AG04450 (cell line): ENCODE results near the gene AFF3. TPM values are rescaled to one million over a fixed set of nuclear protein-coding genes. Genes with fewer than 3 reads are reported as not detected.

Experiments used
- CTCF ChIA-PET: fragments of 300-600, 350-600 bp; formaldehyde crosslinking; extraction: SDS; loops from one replicate; lab custom pipeline; 2022; ENCODE audit warnings: antibody characterized with exemption, inconsistent platforms; lab: Charles Lee
- POLR2A ChIA-PET: fragments of 350-600 bp; formaldehyde crosslinking; extraction: SDS; loops from one replicate; lab custom pipeline; 2021; ENCODE audit warnings: antibody characterized with exemption, inconsistent platforms; lab: Yijun Ruan, JAX
- DNase-seq: peaks from one replicate; pipeline ENCODE4 v3.0.0-alpha.2; 2011; ENCODE audit warnings: low read depth, low spot score
- H3K27ac ChIP-seq: one replicate; pipeline ENCODE4 v1.5.1; 2012; ENCODE audit warnings: low read depth, low read length, control low read depth
- H3K27me3 ChIP-seq: one replicate; pipeline ENCODE4 v1.6.0; 2012; ENCODE audit warnings: low read length; ENCODE audit not compliant: control insufficient read depth, insufficient read depth
- H3K4me3 ChIP-seq: 2 replicates; pipeline ENCODE4 v1.5.1; 2011; ENCODE audit warnings: mild to moderate bottlenecking, low read depth, low read length, control low read depth
- H3K9me3 ChIP-seq: 2 replicates; pipeline ENCODE4 v1.5.1; 2012; ENCODE audit warnings: low read length; ENCODE audit not compliant: control insufficient read depth, insufficient read depth
- CTCF ChIP-seq: IDR thresholded peaks from 2 replicates; pipeline ENCODE4 v1.5.1; 2011; ENCODE audit warnings: low read depth, low read length, control low read depth, inconsistent platforms
- polyA plus RNA-seq: library from polyadenylated mRNA; depleted of rRNA; stranded (reverse); fragments of >200 nt; gene quantifications from 2 replicates; pipeline ENCODE4 v1.2.3, GENCODE V29; 2011

Gene AFF3
- polyA plus RNA-seq, 1 experiment, result 17.9 TPM

GRCh38 chr2:99572373-99573164, 569.8 kb downstream of the AFF3 start:
- no peak for TF ChIP-seq CTCF
- Histone ChIP-seq H3K9me3 (no peaks in the 10 kb centered on the region), H3K27ac (no peak overlapping the region), H3K27me3 (no peaks in the 10 kb centered on the region), H3K4me3 (no peak overlapping the region)
- DNase-seq, result no peak
- ChIA-PET CTCF (interaction anchor here (0.8 to 2.7 kb wide), 2 partner anchors 689 to 690 kb away, joined by 4 to 8 read pairs; no protein-coding TSS in a partner anchor), POLR2A (no interaction called here)

GRCh38 chr2:99571954-99572353, 570.4 kb downstream of the AFF3 start:
- POLR2A ChIA-PET, result no interaction called here
- CTCF ChIA-PET, result interaction anchor here (1.7 to 2.7 kb wide), 2 partner anchors 13 to 691 kb away, joined by 8 to 14 read pairs; no protein-coding TSS in a partner anchor
- TF ChIP-seq CTCF, result no peak
- Histone ChIP-seq H3K9me3 (no peaks in the 10 kb centered on the region), H3K27me3 (no peaks in the 10 kb centered on the region), H3K27ac (no peak overlapping the region), H3K4me3 (no peak overlapping the region)
- no peak for DNase-seq

- POLR2A ChIA-PET, result no interaction called here
- CTCF ChIA-PET, result interaction anchor here (1.4 to 2.7 kb wide), 3 partner anchors 12 to 691 kb away, joined by 3 to 14 read pairs (median 8); no protein-coding TSS in a partner anchor
- DNase-seq, result no peak
- no peak overlapping the region for H3K4me3 ChIP-seq
- no peak overlapping the region for H3K27ac ChIP-seq
- H3K27me3 ChIP-seq, result no peaks in the 10 kb centered on the region
- H3K9me3 ChIP-seq, result no peaks in the 10 kb centered on the region
- TF ChIP-seq CTCF, result no peak
Measured at GRCh38 chr2:99571533-99571932, 570.9 kb downstream of the AFF3 start.

GRCh38 chr2:99571021-99571420, 571.4 kb downstream of the AFF3 start:
- no peaks in the 10 kb centered on the region for H3K9me3 ChIP-seq
- no peak for DNase-seq
- ChIA-PET CTCF (interaction anchor here (0.5 to 2.7 kb wide), 4 partner anchors 12 to 692 kb away, joined by 3 to 14 read pairs (median 6); no protein-coding TSS in a partner anchor), POLR2A (no interaction called here)
- no peak overlapping the region for H3K27ac ChIP-seq
- no peak for TF ChIP-seq CTCF
- no peak overlapping the region for H3K4me3 ChIP-seq
- H3K27me3 ChIP-seq, result no peaks in the 10 kb centered on the region

GRCh38 chr2:99569386-99569785, 573.0 kb downstream of the AFF3 start:
- no peak for TF ChIP-seq CTCF
- POLR2A ChIA-PET, result no interaction called here
- Histone ChIP-seq H3K9me3 (no peaks in the 10 kb centered on the region), H3K27me3 (no peaks in the 10 kb centered on the region), H3K4me3 (no peak overlapping the region), H3K27ac (no peak overlapping the region)
- CTCF ChIA-PET, result no interaction called here
- no peak for DNase-seq
